HG03442 (cell line): ENCODE measurements around the gene PRPF4.
"Not testable (repeated sequence)": the region's sequence is repeated elsewhere in the genome, so short reads cannot be mapped to it uniquely, and the experiment has no call there.

Source experiments
- ATAC-seq: cut with Tn5 transposase; IDR thresholded peaks from one replicate; pipeline ENCODE4 v1.9.1; 2021; ENCODE audit warnings: mild to moderate bottlenecking, moderate library complexity; ENCODE audit not compliant: unreplicated experiment

The PRPF4 gene

DNA sequence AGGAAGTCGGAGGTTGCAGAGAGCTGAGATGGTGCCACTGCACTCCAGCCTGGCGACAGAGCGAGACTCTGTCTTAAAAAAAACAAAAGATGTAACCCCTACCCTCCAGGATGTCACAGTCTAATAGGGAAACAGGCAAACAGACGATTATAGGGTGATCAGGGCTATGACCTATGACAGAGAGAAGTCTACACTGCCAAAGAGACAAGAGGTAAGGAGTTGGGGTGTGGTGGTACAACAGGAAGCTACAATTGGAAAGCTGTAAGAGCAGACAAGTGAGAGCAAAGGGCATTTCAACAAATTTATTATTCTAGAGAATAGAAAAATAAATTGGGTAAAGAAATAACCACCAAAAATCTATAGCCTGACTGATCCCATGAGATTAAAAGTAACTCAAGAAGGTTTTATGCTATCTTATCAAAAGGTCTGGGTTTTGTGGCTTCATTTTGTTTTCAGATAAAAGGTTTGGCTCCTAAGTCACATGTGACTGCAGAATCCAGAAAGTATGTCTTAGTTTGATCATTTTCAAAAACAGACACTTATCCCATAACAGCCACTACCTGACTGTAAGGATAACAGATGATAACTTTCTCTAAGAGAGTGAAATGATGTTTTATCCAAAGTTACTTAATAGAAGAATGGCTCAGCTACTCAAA lies 7.4 kb upstream of the PRPF4 start:
- no peak for ATAC-seq

DNA sequence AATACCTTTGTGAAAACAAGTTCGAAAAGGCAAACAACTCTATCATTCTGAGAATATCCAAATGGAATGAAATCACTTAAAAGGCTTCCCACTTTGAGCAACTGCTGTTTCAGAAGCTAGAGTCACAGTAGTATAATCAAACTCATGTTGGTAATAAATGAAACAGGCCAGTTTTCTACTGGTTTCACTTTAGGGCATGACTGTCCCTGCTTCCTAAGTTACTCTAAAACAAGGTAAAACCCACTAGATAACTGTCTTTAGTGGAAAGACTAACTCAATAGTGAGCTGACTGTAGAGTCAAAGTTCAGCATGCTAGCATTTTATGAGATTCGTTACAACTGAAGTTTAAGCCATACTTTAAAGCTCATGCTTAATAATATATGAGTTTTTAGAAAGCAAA lies 6.1 kb upstream of the PRPF4 start:
- no peak for ATAC-seq

DNA sequence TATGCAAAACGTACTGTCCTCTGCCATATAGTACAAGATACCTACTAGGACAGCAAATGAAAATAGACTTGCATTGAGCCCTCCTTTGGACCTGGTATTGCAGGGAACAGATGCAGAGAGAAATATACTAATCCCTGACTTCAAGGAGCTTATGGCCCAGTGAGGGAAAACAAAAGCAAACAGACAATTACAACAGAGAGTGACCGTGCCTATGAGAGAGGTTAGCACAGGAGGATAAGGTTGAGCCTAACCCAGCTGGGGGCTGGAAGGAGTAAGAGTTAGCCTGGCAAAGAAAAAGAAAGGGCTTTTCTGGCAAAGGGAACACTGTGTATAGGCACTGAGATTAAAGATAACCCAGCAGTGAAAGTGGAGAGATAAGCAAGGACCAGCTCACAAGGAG lies 5.6 kb upstream of the PRPF4 start:
- ATAC-seq = no peak

DNA sequence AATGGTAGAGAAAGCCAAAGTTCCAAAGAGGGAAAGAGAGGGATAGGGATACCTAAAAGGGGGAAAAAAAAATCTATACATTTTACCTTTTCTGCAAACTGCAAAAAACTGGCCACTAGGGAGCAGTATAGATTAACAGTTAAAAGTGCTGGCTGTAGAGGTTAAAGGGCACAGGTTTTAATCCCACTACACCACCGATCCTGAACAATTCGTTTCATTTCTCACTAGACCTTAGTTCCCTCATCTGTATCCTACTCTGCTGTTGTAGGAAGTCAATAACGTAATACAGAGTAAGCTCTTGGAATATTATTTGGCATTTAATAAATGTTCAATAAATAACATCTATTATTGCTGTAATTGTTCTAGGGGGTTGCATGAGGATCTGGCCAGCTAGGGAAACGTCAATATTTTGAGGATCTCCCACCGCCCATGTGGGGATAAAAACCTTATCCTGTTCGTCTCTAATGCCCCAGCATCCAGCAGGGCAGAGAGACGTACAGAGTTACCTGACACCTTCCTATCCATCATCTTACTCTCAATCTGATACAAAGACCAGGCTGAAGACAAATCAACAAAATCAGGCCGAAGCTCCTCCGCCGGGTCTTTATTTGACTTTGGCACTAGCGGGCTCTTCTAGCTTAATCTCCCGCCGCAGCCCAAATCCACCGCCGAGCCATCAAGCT lies 843 bp upstream of the PRPF4 start:
- no peak for ATAC-seq

DNA sequence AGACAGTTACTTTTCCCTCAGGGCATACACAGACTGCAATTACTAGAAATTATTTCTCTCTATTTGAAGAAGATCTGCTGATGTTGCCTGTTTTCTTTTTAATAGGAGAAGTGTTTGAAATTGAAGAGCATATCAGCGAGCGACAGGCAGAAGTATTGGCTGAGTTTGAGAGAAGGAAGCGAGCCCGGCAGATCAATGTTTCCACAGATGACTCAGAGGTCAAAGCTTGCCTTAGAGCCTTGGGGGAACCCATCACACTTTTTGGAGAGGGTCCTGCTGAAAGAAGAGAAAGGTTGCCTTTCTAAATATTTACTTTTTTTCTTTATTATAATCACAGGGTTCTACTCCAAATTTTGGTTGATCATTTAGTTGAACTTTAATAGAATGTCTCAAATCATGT lies 3.4 kb downstream of the PRPF4 start:
- no peak for ATAC-seq

DNA sequence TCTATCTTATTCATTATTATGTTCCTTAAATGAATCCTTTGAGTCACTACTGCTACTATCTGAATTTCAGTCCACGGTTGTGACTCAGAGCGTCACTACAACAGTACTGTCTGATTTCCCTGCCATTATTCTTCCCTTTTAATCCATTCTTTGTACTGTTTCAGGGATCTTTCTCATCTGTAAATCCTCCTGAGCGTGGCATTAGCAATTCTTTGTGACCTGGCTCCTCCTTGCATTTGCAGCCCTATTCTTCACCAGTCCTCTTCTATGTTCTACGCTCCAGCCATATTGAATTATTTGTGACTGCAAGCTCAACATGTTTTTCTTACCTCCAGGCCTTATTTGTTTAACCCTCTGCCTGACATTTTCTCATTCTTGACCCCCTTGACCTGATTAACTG lies 5.9 kb downstream of the PRPF4 start:
- no peak for ATAC-seq

DNA sequence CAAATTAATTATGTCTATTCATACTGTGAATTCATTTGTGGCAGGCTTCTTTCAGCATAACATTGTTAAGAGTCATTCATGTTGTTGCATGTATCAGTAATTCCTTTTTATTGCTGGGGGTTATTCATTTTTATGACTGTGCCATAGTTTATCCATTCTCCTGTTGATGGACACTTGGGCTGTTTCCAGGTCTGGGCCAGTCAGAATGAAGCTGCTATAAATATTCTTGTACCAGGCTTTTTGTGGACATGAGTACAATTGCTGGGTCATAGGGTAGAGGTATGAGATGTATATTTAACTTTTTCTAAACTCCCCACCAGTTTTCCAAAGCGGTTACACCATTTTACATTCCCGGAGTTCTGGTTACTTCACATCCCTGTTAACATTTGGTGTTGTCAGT lies 13.6 kb downstream of the PRPF4 start:
- ATAC-seq = no peak

DNA sequence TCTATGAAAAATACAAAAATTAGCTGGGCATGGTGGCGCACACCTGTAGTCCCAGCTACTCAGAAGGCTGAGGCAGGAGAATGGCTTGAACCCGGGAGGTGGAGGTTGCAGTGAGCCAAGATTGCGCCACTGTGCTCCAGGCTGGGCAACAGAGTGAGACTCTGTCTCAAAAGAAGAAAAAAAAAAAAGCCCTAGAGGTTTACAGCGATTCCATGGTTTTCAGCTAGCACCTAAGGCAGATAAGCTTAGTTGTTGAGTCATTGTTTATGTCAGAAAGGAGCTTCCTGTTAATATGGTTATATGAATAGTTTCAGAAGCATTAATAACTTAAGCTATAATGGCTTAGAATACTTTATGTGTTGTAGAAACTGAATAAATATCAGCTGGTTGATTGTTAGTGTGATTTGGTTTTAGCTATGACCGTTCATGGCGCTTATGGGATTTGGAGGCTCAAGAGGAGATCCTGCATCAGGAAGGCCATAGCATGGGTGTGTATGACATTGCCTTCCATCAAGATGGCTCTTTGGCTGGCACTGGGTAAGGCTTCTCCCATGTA lies 14.7 kb downstream of the PRPF4 start:
- no peak for ATAC-seq

DNA sequence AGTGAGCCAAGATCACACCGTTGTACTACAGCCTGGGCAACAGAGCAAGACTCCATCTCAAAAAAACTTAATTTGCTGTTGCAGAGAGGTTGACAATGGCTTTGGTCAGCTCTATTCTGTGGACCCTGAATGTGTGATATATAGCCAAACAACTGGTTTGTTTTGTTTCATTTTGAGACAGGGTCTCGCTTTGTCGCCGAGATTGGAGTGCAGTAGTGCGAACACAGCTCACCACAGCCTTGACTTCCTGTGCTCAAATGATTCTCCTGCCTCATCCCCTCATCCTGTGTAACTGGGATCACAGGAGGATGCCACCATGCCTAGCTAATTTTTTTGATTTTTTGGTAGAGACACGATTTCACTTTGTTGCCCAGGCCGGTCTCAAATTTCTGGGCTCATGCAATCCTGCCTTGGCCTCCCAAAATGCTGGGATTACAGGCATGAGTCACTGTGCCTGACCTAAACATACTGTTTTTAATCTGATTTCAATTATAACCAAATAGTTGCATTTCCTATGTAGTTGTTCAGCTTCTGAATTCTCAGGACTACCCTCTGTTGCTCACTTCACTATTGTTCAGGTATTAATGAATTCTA lies 17.9 kb downstream of the PRPF4 start:
- no peak for ATAC-seq

DNA sequence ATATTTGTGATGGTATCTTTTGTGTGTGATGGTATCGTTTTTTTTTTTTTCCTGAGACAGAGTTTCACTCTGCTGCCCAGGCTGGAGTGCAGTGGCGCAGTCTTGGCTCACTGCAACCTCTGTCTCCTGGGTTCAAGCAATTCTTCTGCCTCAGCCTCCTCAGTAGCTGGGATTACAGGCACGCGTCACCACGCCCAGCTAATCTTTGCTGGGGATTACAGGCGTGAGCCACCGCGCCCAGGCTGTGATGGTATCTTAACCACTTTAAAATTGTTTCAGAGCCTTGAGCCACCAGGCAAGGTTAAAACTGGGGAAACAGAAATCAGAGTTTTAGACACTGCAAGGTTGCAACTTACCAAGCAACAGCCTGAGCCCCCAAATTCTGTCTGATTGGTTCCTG lies 20.8 kb downstream of the PRPF4 start:
- not testable (repeated sequence) for ATAC-seq

DNA sequence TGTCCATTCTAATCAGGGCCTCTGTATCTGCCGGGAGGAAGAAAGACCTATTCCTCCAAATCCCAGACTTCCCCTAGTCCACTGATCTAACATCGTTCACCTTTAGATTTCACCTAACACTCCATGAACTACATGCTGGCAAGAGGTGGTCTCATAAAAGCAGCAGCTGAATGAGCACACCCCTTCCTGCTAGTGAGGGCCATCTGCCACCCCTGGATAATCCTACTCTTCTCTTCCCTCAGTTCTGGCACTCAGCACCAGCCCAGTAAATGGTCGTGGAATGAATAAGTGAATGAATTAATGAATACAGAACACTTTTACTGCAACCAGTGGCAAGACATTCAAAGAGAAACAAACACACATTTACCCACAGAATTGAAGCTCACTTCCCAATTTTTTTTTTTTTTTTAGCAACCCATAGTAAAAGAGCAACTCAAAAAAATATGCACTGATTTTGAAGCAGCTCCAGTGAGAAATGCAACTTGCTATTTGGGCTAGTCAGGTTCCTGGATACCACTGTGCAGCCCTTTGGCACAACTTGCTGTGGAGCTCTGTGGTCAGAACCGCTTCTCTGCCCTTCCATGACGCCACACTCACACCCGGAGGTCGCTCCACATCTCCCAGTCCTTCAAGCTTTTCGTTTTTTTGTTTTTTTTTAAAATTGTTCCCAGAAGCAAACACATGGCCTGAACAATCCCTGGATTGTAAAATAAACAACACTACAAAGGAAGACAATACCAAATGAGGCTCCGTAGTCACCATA lies 21.5 kb downstream of the PRPF4 start:
- ATAC-seq = no peak

DNA sequence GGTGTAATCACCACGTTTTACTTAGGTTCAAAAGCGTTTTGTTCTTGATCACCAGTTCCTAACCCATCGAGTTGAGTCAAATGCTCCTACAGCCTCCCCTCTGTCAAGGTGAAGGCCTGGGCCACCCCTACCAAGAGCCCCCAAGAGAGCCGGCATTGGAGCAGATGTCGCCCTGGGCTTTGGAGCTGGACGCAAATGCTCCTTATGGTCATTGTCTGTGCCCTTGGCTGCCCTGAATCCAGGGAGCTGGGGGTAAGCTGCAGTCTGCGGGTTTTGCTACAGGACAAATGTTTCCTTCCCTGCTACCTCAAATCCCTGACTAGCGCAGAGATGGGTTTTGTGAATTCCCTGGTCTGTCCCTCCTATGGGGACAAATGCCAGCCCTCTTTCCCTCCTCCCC lies 22.9 kb downstream of the PRPF4 start:
- ATAC-seq = no peak

DNA sequence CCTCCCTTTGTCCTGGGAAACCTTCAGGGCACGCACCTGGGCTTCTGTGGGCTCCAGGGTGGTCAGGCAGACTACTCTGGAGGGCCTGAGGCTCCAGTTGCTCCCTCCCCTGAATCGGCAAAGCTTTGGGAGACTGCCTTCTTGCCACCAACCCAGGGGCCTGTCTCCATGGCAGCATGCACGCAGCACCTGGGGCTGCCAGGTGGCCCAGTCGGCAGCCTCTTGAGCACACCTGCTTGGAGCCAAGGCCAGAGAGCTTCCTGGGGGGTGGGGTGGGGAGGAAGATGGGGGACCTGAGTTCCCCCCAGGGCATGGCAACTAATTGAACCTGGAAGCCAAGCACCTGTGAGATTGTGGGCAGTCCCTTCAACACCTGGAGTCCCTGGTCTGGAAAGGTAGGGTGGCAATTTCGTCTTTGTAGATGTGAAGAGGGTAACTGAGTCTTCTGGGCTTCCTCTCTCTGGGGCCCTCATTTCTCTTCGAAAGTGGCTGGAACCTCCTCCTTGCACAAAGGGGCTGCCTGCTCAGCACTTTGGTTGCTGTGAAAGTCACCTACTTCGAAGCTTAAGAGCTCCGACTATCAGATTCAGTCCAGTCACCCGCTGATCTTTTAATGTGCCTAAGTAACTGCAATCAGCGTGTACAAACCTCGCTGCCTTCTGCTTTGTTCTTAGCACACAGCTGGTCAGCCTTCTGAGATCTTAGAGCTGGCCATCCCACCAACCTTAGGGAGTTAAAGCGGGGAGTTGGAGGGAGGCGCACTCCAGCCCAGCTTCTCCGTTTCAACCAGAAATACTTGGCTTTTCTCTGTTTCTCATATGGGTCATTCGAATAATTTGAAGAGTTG lies 23.7 kb downstream of the PRPF4 start:
- no peak for ATAC-seq

DNA sequence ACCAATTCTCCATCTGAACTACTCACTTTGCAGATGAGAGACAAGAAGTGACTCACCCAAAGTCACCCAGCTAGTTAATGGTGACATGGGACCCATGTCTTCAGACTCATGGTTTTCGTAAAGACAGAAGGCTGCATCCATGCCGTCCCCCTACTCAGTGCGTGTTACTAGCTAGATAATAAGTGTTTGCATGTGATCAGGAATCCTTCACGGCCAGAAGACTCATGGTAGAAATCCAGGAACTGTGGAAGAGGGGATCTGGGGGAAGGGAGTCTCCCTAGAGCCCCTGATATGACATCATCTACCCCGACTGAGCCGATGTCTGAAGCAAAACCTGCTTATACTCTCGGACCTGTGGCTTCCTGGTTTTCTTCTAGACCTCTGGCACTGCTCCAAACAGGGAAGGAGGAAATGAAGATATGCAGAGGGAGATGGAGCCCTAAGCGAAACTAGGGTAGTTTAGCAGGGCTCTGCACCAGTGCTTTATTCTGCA lies 24.4 kb downstream of the PRPF4 start:
- no peak for ATAC-seq

DNA sequence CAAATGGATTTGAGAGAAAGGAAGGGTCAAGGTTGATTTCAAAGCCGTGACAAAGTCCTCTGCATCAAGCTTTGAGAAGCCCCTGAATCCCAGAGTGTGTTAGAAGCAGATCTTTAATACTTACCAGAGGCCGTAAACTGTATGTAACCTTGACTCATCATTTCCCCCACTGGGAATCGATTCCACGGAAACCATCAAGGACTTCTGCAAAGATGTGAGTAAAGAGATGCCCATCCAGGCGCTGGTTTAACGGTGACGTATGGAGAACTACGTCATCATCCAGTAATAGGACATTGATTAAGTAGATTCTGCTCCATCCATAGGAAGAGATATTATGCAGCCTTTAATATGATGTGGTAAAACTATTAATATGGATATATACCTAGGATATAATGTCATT lies 26.1 kb downstream of the PRPF4 start:
- ATAC-seq = no peak

DNA sequence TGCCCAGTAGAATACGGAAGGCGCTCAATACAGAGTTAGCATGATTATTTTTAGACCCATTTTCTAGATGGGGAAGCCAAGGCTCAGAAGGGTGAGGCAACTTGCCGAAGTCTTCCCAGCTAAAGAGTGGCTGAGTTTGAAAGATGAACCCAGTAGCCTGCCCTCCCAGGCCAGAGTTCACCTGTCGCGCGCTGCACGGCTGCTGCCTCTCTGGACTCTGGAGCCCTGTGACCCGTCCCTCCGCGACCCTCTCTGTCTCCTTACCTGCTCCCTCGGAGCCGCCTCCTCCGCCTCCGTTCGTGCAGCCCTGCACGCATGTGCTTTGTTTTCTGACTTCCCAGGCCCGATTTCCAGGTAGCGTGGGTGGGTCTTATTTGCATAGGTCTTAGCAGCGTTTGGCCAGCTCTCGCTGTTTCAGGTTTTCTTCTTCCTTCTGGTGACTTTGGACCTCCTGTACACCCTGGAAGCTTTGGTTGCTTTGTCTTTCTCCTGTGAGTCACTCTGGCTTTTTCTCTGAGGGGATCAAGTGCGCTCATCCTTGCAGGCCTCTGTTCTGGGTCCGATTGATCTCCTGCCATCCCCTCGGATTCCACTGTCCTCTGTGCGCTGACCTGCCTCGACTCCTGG lies 27.4 kb downstream of the PRPF4 start, which contains the start of gene RNF183:
Gene RNF183, minus strand, starts transcription at position 585 of the 627 bp plus-strand sequence. CDS start 5,192 bp downstream, outside the sequence.
- ATAC-seq = no peak

DNA sequence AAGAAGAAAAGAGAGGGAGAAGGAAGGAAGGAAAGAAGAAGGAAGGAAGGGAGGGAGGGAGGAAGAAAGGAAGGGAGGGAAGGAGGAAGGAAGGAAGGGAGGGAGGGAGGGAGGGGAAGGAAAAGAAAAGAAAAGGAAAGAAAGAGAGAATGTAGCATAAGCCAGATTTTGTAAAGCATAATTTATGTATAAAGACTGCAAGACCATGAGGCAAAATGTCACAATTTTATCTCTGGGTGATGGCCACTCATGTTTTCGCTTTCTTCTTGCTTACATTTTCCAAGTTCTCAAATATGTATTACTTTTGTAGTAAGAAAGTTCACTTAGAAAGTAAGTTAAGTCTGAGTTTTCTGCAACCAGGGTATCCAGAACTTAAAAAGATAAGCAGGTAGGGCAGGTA lies 31.1 kb downstream of the PRPF4 start:
- ATAC-seq = no peak

DNA sequence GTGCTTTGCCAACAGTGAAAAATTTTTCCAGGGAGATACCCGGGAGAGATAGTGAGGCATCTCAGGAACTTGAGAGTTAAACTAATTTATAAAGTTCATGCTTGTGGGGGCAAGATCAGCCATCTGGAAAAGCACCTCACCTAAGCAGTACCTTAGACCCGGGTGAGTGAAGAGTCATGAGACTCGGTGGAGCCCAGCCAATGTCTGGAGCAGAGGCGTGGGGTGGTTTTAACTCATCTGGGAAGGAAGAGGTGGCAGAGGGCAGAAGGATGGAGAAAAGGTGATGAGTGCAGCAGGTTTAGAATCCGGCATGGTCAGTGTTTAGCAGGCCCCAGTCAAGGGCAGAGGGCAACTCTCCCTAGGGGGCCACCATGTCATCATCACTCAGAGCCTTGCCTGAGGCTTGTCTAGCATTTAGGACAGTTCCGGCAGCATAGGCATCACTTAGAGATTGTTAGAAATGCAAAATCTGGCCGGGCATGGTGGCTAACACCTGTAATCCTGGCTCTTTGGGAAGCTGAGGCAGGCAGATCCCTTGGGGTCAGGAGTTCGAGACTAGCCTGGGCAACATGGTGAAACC lies 32.0 kb downstream of the PRPF4 start:
- ATAC-seq = no peak

DNA sequence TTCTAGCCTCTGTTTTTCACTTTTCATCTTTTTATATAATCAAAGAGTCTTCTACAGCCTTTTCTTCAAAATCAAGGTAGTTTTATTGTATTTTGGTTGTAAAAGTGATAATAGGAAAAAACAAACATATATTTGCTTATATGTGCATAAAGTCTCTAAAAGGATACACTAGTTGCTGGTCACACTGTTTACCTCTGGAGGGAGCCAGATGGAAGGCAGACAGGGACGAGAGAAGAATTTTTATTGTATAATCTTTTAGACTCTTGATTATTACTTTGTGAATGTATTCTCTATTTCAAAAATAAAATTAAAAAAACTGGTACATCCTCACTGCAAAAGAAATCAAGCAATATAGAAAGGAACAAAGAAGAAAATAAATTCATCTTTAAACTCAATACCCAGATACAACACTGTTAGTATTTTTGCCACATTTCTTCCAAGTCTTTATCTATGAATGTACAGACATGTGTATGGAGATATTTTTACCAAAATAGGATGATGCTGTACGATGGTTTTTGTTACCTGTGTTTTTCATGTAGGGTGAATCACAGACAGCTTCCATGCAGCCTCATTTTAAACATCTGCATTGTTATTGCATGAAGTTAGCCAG lies 33.9 kb downstream of the PRPF4 start:
- ATAC-seq = no peak
